Stomach (tissue), 9 donors: Measurements from ENCODE around the gene GPR61. TPM values are rescaled to one million over a fixed set of nuclear protein-coding genes. Genes with fewer than 3 reads are reported as not detected.

Source experiments
- DNase-seq, 2 donors: peaks; one replicate each; pipeline versions ENCODE4 v3.0.0 to v3.0.0-alpha.2; 2013 to 2019
- H3K27ac ChIP-seq, 5 donors: fragments of 200-600 bp in 4 of 5; sonication (generic) in 4 of 5; one replicate each; pipeline ENCODE4 v1.5.1; 2013 to 2019; ENCODE audit warnings: mild to moderate bottlenecking in 1 of 5, moderate library complexity in 1 of 5
- H3K27me3 ChIP-seq, 3 donors: fragments of 200-600 bp; sonication (generic); one replicate each; pipeline ENCODE4 v1.5.1; 2017 to 2019; ENCODE audit warnings: mixed run types in 1 of 3
- H3K36me3 ChIP-seq, 4 donors: fragments of 200-600 bp; sonication (generic); 1 replicate in 3 of 4; 2 replicates in 1 of 4; pipeline ENCODE4 v1.5.1; 2016 to 2019
- H3K4me1 ChIP-seq, 4 donors: fragments of 200-600 bp; sonication (generic); one replicate each; pipeline ENCODE4 v1.5.1; 2016 to 2019
- H3K4me3 ChIP-seq, 4 donors: fragments of 200-600 bp; sonication (generic) in 3 of 4; one replicate each; pipeline ENCODE4 v1.5.1; 2016 to 2019; ENCODE audit warnings: mild to moderate bottlenecking in 1 of 4
- H3K9me3 ChIP-seq, 4 donors: fragments of 200-600 bp; sonication (generic); one replicate each; pipeline ENCODE4 v1.5.1; 2016 to 2019
- EP300 ChIP-seq: sonication (generic); formaldehyde crosslinking; IDR thresholded peaks from one replicate; pipeline ENCODE4 v1.6.1; 2017; ENCODE audit warnings: antibody characterized with exemption
- POLR2A ChIP-seq, 4 donors: fragments of 450-650 bp; IDR thresholded peaks; one replicate each; pipeline ENCODE4 v1.6.1; 2016; ENCODE audit warnings: antibody characterized with exemption in 4 of 4, control low read depth in 2 of 4, mild to moderate bottlenecking in 1 of 4, moderate library complexity in 1 of 4
- POLR2AphosphoS5 ChIP-seq, 3 donors: sonication (generic); formaldehyde crosslinking; IDR thresholded peaks; one replicate each; pipeline ENCODE4 v1.6.1; 2016; ENCODE audit warnings: antibody characterized with exemption in 3 of 3
- WGBS, 5 donors: extraction: QIAGEN DNeasy Blood & Tissue Kit in 3 of 5; methylation state at CpG; one replicate each; pipeline versions ENCODE4 v1.1.5 to v1.1.7; 2013 to 2018; 5-methylcytosine and 5-hydroxymethylcytosine counted together
- intact Hi-C: fragments of 100-400 bp; cut with DNase I; formaldehyde crosslinking; loops from one replicate; pipeline ENCODE4 v1.15.1; 2023; ENCODE audit warnings: low total_unique reads
- polyA plus RNA-seq, 3 donors: library from polyadenylated mRNA; stranded (reverse); fragments of 200-250 nt; gene quantifications; one replicate each; pipeline ENCODE4 v1.2.3, GENCODE V29; 2013
- total RNA-seq, 5 donors: library from RNA; depleted of rRNA; stranded (reverse); fragments of >200 nt; gene quantifications; one replicate each; pipeline versions ENCODE4 v1.1.0 to v1.2.3, GENCODE V29; 2014 to 2016
- TF ChIP-seq, protein P1 (sequence below), 7 experiments: fragments of 450-650 bp in 4 of 7; fragments of 200-600 bp in 3 of 7; sonication (generic) in 3 of 7; IDR thresholded peaks; one replicate each; pipeline ENCODE4 v1.5.1; 2016 to 2019; ENCODE audit warnings: antibody characterized with exemption in 7 of 7, control low read depth in 2 of 7, mild to moderate bottlenecking in 1 of 7
- donor health status: healthy with polysubstance abuse.
- donor health status: Bipolar disorder and iron deficiency.
- donor health status: healthy.

The GPR61 gene
- total and polyA plus RNA-seq, 8 donors = 0.12 TPM; not detected in 7

DNA sequence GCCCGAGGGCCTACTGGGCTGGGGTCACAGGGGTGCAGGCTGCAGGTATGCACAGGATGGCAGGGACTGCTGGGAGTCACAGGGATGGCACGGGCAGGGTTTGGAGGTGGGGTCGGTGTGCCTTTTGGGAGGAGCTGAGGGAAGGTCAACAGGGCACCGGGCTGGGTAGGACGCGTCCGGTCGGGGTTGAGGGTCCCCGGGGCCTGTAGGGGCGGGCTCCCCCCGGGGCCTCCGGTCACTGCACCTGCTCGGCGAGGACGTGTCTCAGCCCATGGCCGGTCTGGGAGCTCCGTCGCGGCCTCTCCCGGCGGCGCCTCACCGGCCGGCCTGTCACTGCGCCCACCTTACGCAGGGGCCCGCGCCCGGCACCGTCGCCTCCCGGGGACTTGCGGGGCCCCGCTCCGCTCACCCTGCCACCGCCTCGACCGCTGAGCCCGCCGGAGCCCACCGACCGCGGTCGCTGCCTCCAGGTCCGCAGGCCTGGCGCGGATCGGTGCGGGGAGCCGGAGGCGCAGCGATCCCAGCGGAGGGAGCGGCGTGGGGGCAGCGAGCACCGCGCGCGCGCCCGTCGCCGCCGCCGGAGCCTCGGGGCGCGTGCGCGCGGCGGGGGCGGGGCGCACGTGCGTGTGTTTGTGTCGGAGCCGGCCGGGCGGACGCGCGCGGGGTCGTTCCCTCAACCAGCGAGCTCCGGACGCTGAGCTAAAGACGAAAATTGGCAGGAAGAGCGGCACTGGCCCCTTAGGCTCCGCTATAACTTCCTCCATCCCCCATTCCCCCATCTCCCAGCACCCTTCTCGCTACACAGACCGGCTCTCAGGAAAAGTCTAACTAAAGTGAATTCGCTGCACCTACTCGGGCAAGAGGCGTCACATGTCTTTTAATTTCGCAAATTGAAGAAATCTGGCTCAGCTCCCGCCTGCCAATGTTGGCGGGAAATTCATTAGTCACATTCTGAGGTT lies 30.2 kb upstream of the GPR61 start, which contains the start of gene AMIGO1:
AMIGO1 (minus strand) TSS at position 552 of the 959 bp plus-strand sequence. CDS start 815 bp downstream, outside the sequence.
- Histone ChIP-seq H3K4me1 (peaks cover 14 to 46% (median 22%) of the 10 kb centered on the region in 4 donors), H3K36me3 (peaks cover 0 to 11% (median 0%) of the 10 kb centered on the region in 4 donors), H3K4me3 (peak within 1 kb of the TSS; percentile 74 to 90 (median 83)), H3K9me3 (no peaks in the 10 kb centered on the region), H3K27ac (peak within 1 kb of the TSS; percentile 20 to 69 (median 34)), H3K27me3 (no peaks in the 10 kb centered on the region)
- WGBS, 5 donors = 0 to 3% (median 1%) methylated on average over 25 to 100 of the region's 100 CpGs
- TF ChIP-seq POLR2A (IDR thresholded peaks at IDR 0.05) = no peak
- TF ChIP-seq, protein P1, sequence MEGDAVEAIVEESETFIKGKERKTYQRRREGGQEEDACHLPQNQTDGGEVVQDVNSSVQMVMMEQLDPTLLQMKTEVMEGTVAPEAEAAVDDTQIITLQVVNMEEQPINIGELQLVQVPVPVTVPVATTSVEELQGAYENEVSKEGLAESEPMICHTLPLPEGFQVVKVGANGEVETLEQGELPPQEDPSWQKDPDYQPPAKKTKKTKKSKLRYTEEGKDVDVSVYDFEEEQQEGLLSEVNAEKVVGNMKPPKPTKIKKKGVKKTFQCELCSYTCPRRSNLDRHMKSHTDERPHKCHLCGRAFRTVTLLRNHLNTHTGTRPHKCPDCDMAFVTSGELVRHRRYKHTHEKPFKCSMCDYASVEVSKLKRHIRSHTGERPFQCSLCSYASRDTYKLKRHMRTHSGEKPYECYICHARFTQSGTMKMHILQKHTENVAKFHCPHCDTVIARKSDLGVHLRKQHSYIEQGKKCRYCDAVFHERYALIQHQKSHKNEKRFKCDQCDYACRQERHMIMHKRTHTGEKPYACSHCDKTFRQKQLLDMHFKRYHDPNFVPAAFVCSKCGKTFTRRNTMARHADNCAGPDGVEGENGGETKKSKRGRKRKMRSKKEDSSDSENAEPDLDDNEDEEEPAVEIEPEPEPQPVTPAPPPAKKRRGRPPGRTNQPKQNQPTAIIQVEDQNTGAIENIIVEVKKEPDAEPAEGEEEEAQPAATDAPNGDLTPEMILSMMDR (IDR thresholded peaks at IDR 0.05) = no peak
- TF ChIP-seq EP300 = no peak
- no peak for TF ChIP-seq POLR2AphosphoS5 (IDR thresholded peaks at IDR 0.05)
- DNase-seq = peak; percentile 62 to 92
- intact Hi-C loops = no loop called here

DNA sequence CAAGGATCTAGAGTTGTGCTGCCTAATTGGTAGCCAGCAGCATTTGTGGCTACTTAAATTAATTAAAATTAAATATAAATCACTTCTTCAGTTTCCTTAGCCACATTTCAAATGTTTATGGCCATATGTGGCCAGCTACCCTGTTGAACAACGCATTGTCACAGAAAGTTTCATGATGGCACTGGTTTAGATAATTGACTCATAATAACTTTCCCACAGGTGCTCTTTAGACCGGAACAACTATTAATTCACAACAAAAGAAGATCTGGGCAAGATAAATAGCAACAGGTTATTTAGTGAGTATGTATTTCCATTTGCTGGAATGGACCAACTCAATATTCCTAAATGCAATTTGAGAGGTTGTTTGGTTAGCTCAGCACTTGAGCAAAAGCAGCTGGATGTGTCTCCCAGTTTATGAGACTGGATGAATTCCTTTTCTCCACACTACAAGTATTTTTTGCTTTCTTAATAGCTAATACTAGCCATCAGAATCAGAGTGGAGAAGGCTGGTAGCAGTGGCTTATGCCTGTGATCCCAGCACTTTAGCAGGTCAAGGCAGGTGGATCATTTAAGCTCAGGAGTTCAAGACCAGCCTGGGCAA lies 26.5 kb upstream of the GPR61 start:
- no peak overlapping the region for H3K4me3 ChIP-seq
- no peak for DNase-seq
- no peak for TF ChIP-seq EP300
- TF ChIP-seq, protein P1 (IDR thresholded peaks at IDR 0.05) = no peak
- no peak for TF ChIP-seq POLR2A (IDR thresholded peaks at IDR 0.05)
- TF ChIP-seq POLR2AphosphoS5 (IDR thresholded peaks at IDR 0.05) = no peak
- H3K27me3 ChIP-seq = no peaks in the 10 kb centered on the region
- no peaks in the 10 kb centered on the region for H3K36me3 ChIP-seq
- no peak overlapping the region for H3K27ac ChIP-seq
- intact Hi-C loops = no loop called here
- WGBS, 5 donors = 72 to 81% (median 76%) methylated on average over 2 of the region's 2 CpGs
- H3K4me1 ChIP-seq = peaks cover 14 to 23% (median 19%) of the 10 kb centered on the region in 4 donors
- no peaks in the 10 kb centered on the region for H3K9me3 ChIP-seq

DNA sequence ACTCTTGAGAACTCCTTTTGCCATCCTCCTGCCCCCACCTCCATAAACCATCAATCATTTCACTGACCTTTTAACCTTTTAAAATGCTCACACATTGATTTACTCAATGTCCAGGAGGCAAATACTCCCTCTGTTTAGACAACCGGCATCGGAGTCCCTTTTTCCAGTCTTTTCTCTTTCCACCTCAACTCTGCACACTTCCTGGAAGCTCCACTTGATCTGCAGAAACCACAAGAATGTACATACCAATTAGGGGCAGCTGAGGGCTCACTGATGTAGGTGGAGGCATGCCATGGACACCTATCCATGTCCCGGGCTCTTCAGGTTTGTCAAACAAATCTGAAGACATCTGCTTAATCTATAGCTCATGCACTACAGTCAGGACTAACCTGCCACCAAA lies 24.8 kb upstream of the GPR61 start:
- Histone ChIP-seq H3K27ac (no peak overlapping the region), H3K27me3 (no peaks in the 10 kb centered on the region), H3K4me3 (no peak overlapping the region), H3K9me3 (no peaks in the 10 kb centered on the region), H3K4me1 (peaks cover 6 to 11% (median 7%) of the 10 kb centered on the region in 4 donors), H3K36me3 (no peaks in the 10 kb centered on the region)
- TF ChIP-seq, protein P1 (IDR thresholded peaks at IDR 0.05) = no peak
- no peak for TF ChIP-seq POLR2A (IDR thresholded peaks at IDR 0.05)
- TF ChIP-seq EP300 = no peak
- TF ChIP-seq POLR2AphosphoS5 (IDR thresholded peaks at IDR 0.05) = no peak
- 45 to 56% (median 51%) methylated on average over 3 of the region's 3 CpGs for WGBS, 5 donors
- intact Hi-C loops = no loop called here
- DNase-seq = no peak

DNA sequence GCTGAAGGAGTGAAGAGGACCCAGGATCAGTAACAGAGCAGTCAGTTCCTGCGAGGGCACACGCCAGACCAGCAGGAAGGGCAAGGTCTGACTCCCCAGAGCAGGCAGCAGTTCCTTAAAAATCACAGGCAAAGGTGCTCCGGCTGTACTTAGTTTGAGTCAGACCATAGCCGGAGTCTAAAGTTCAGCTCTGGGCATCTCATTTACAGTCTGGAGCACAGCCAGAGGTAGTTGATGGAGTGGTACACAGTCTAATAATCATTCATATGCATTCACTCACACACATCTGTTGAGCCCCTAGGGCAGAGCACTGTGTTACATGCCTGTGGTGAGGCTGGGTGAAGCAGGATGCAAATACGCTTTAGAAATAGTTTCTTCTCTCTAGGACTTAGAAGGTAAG lies 22.8 kb upstream of the GPR61 start:
- intact Hi-C loops = no loop called here
- H3K9me3 ChIP-seq = no peaks in the 10 kb centered on the region
- peaks cover 0 to 7% (median 0%) of the 10 kb centered on the region in 3 donors for H3K27me3 ChIP-seq
- H3K36me3 ChIP-seq = no peaks in the 10 kb centered on the region
- 44 to 84% (median 50%) methylated on average over 5 of the region's 5 CpGs for WGBS, 5 donors
- H3K4me1 ChIP-seq = no peaks in the 10 kb centered on the region
- no peak overlapping the region for H3K4me3 ChIP-seq
- no peak overlapping the region for H3K27ac ChIP-seq
- DNase-seq = peak in 1 of 2 donors; percentile 54
- no peak for TF ChIP-seq POLR2AphosphoS5 (IDR thresholded peaks at IDR 0.05)
- TF ChIP-seq, protein P1 (IDR thresholded peaks at IDR 0.05) = no peak
- TF ChIP-seq POLR2A (IDR thresholded peaks at IDR 0.05) = no peak
- no peak for TF ChIP-seq EP300
